DLD1 (cell line): ENCODE data around the gene ADAMTS9.

Experiments
- in situ Hi-C: cut with HindIII; loops from 2 replicates; pipeline ENCODE4 v1.10.0; 2017; ENCODE audit warnings: low sequenced_read_pairs

The ADAMTS9 gene

DNA sequence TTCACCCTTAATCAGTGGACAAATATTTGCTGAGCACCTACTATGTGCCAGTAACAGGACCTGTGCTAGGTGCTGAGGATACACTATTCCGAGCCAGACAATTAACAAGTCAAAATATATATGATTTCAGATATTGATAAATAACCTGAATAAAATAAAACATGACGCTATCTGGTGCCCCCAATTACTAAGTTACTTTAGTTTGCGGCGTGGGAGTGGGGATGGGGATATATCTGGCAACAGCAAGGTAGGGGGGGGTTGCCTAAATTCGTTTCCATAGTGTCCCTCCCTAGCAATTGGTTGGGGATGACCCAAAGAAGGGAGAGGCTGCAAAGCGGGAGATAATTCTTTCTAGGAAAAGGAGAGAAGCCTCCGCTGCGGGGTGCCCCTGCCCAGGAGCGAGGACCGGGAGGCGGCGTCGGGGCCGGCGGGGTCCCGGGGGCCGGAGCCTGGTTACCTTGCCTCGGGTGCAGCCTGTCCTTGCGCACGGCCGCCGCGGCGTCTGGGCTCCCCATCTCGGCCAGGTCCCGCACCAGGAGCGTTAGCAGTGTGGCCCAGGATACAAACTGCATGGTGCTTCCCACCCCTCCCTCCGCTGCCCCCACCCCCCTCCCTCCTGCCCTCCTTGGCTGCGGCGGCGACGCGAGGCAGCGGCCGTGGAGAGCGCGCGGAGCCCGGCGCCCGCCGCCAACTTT, 567 bp downstream of the ADAMTS9 start:
- in situ Hi-C loops = no loop called here

DNA sequence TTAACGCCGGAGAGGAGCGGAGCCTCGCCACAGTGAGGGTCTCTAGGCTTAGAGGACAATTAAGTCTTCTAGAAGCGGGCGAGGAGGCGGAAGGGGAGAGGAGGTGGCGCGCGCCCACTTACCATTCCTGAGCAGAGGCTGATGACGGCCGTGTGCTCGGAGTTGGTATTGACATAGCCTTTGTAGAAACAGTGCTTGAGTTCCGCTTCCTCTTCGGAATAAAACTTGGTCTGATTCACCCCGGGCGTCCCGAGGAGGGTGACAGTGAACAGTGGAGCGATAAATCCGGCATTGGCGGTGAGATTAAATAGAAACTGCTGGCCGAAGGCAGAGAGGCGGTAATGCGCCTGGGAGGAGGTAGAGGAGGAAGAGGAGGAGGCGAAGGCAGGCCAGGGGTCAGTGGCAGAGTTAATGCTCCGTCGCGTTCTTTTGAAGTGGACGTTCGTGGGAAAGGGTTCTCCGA, 1.3 kb downstream of the ADAMTS9 start:
- in situ Hi-C loops = no loop called here

DNA sequence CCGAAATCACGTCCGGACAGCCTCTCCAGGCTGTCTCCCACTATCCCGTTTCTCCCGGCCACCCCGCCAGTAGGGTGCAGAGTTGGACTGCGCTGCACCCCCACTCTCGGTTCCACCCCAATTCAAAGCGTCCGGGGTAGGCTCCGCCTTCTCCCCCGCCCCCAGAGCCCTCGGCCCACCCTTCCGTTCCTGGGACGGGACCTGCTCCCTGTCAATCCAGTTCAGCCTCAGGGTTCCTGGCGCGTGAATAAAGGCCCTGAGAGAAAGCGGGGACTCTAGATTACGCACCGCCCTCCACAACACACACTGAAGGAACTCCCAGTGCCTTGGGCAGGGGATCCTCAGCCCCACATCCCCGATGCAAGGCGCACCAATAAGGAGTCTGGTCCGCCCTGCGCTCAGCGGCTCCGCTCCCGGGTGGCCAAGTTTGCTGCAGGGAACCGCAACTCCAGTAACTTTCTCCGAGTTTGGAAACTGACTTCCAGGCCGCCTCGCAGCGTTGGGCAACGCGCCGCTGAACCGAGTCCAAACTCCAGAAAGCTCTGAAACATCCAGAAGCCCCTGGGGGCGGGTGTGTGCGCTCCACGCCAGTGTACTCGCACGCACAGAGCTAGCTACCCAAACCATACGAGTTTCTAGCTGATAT, 1.9 kb downstream of the ADAMTS9 start:
- in situ Hi-C loops = no loop called here

DNA sequence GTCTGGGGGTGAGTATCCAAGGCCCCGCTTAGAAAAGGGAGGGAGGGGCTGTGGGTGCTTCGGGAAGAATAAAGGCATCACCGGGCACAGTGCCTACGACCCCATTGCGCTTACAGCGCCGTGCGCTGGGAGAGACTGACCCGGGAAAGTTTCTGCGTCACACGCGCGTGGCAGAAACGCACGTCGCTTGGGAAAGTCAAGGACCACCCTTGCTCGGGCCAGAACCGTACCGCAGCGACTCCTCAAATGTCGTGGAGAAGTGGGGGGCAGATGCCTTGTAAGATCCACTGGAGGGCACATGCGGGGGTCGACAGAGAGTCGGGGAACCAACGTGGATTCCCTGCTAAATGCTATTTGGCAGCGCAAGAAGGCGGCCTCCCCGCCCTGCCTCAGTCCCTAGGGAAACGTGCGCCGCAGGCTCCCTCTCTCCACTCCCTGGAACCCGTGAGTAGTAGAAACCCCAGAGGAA, 2.4 kb downstream of the ADAMTS9 start:
- in situ Hi-C loops = no loop called here

DNA sequence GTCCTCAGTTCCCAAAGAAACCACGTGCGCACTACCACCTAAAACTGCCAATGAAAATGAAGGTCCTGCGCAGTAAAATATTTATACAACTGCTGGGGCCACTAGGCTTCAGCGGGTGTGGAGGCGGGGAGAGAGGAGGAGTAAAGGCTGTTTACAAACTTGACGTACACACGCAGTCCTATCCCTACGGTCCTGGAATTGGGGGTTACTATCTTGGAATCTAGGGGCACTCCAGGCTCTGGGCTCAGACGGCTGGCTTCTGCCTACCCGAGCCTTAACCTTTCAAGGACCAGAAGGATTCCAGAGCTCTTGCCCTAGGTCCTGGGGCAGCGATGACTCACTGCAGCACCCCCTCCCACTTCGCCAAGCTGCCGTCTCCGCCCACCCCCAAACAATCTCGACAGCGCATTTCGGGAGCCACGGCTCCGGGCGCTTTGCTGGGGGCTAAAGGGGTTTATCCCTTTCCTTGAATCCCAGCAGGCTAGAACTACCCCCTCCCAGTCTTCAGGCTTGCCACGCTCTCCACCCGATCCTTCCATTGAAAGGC, 3.0 kb downstream of the ADAMTS9 start:
- in situ Hi-C loops = no loop called here

DNA sequence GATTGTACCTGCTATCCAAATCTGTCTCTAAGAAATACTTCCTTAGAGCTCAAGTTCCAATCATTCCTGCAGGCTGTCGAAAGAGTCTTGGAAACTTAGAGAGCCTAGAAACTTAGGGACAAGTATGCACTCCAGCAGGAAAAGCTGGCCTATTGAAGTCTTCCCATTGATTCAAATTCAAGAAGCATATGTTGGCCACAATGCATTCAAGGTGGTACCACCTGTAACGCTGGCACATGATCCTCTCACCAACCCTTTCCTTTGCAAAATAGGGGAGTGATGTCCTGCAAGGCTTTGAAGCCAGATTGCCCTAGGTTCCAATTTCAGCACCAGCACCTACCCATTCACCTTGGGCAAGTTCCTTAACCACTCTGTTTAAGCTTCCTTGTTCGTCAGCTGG, 6.0 kb downstream of the ADAMTS9 start:
- in situ Hi-C loops = no loop called here

DNA sequence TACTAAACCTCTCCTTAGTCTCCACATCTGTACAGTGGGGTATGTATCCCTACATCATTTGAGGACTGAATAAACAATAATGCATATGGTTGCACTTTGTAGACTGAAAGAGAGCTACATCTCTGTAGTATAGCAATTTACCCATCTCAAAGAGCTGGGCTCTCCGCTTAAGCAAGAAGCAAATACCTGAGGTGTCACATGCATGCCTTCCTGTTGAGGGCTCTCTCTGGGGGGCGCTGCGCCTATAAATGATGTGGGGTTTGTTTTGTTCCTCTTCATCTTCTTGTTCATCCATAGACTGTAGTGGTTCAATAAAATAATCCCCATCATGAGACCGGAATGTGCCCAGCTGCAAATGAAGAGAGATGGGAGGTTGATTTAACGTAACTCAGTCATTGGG, 6.8 kb downstream of the ADAMTS9 start:
- in situ Hi-C loops = no loop called here

DNA sequence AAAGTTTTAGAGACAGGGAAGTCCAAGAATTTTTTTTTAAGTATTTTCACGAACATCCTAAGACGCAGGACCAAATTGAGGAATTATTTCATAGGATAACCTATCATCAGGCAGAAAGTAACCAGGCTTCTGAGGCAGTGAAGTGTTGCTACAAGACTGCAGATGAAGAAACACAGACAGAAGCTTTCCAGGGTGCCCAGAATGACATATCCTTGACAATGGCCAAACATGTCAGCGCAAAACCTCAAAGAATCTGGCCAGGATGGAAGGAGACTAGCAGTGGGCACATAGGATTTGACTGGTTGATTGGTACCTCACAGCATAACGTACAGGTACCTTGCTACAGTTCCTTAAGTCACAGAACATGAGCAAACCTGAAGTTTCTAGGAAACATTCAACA, 7.5 kb downstream of the ADAMTS9 start:
- in situ Hi-C loops = no loop called here

DNA sequence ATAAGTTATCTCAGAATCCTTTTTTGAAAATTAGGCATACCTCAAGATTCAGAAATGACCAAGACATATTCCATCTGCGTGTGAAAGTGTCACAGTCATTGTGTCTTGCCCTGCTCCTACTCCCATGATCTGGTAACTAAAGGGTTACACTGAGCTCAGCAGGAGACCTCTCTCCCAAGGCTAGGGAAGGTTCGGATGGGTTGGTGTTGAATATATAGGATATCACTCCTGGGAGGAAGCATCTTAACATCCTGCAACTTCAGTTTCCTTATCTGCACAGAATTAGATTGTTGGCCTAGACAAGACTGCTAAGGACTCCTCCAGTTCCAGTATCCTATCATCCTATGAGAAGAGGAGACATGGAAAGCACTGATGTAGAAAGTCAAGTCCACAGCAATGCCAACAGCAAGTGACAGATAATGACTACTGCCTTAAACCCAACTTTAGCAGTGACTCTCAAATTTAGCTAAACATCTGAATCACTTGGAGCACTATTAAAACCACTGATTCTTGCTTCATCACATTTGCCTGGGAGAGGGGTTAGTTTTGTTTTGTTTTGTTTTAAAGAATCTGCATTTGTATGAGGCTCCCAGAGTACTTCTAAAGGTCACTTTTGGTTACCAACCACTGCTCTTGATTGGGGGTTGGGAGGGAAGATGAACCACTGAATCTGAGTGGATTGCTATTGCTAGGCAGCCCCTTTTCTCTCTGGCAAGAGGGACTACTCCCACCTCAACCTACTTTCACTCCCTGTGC, 9.7 kb downstream of the ADAMTS9 start:
- in situ Hi-C loops = no loop called here

DNA sequence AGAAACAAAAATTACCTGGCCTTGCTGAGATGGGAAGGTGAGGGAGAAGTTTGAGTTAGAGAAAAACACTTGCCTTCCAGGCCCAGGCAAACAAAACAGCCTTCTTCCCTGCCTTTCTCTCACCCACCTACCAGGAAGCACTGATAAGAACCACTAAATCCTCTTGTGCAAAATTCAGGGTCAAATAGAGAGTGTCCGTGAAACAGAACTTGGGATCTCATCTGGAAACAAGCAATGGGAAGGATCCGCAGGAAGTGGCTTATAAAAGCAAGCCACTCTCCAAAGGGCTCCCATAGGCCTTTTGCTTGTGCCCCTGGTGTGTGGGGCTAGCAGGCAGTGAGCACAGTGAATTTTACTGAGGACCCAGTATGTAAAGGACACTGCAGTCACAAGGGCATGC, 11.0 kb downstream of the ADAMTS9 start:
- in situ Hi-C loops = no loop called here

DNA sequence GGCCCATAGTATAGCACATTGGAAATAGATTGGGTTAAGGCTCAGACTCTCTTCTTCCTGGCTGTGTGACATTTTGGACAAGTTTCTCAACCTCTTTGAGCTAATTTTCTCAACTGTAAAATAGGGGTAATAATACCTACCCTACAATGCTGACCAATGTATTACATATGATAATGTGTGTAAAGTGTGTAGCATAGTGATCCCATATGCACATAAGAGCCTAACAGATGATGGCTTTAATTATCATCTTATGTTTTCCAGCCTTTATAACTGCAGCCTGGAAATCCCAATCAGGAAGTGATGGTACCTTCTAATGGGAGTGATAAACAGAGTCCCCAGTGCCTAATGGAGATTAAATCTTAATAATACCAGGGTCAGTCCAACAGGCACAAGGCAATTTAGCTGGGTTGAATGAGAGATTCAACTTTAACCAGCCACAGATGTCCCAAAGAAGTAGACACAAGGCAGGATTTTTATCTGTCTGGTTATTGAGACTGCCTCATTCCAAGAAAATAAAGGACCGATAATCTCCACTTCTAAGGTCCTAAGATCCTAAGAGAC, 12.0 kb downstream of the ADAMTS9 start:
- in situ Hi-C loops = no loop called here

DNA sequence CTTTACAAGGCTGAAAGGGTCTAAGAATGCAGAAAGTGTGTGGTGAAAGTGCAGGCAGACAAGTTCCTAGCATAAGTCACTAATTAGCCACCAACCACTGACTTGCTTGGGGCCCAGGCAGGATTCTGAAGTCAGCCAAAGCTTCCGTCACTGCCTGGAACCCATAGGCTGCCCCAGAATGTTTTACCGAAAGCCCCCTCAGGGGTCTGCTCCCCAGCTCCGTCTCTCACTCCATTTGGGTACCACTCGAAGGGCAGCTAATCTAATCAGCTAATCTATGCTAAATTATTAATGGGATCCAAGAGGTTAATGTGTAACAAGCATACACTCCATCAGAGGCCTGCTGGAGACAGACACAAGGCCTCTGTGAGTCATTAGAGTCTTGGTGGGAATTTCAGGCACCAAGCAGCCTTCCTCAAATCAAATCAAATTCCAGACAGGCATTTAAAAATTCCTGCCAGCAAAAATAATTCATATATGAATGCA, 13.2 kb downstream of the ADAMTS9 start:
- in situ Hi-C loops = no loop called here

DNA sequence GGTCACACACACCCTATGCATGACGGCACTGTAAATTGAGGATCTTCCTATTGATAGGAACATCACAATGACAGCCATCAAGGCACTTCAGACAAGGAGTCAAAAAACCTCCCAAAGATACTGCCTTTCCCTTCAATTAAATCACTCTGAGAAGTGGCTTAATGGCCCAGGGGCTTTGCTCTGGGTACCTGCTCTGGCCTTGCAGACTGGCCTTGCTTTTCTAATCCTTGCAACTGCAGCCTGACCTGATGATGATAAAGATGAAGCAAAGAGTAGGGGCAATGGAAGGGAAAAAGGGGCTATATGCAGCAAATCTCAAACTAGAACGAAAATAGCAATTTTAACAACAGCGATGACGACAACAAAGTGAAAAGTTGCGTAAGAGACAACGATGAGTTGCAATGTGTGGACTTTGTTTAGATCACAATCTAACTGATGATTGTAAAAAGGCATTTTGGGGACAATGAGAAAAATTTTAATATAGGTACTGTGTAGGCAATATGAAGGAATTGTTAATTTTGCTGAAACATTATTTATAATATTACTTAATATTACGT, 14.6 kb downstream of the ADAMTS9 start:
- in situ Hi-C loops = no loop called here

DNA sequence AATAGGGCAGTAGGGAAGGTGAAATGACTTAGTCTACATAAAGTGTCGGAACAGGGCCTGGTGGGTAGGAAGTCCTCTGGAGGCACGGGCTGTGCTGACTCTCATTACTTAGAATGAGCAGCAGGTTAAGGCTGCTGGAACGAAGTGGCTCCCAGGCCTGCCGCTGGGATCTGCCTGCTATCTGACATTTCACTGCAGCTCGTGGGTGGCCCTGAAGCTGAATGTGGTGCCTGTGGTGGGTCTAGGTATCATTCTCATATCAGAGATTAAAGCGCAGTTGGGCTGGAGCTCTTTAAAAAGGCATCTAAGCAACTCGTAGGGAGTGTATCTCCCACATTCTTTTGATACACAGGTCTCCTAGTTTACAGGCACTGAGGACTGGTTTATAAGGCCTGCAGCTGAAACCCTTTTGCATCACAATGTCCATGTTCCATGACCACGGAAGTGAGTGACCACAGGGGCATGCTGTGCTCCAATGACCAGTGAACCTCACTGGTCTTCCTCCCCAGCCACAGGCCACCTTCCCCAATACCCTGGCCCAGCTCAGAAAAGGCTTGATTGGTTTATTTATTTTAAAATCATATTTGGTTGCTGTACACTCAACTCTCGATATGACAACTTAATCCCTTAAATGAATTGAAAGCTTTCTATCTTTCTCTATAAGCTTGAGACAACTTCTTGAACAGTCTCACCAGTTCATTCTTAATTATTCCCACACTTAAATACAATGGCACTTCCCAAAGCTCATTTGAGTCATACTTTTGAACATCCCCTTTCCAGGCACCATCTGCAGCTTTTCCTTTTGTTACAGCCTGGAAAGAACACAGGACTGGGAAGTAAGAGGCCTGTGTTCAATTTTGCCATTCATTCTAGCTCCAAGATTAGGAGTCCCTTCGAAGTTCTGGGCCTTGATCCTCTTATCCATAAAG, 19.0 kb downstream of the ADAMTS9 start:
- in situ Hi-C loops = no loop called here

DNA sequence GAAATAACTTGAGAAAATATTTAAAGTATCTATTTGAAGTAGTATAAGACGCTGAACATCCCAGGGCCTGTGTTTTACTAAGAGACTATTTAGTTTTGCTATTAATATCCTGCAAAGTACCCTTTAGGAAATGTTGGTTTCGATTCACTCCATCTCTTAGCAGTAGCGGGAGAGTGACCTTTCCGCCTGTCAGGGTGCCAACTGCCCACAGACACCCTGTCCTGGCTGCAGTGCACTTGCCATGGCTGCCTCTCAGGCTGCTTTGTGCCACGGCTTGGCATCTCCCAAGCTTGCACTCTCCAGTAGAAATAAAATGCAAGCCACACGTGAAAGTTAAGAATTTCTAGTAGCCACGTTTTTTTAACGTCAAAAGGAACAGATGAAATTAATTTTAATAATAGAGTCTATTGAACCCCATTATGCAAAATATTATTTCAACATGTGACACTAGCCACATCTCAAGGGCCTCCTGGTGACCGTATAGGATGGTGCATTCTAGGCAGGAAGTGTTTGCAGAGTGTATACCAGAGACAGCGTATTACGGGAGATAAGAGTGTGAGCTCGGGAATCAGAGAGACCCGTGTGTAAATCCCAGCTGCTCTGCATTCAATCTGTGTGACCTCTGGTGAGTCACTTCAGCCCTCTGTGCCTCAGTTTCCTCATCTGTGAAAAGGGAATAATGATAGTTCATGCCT, 19.8 kb downstream of the ADAMTS9 start:
- in situ Hi-C loops = no loop called here

DNA sequence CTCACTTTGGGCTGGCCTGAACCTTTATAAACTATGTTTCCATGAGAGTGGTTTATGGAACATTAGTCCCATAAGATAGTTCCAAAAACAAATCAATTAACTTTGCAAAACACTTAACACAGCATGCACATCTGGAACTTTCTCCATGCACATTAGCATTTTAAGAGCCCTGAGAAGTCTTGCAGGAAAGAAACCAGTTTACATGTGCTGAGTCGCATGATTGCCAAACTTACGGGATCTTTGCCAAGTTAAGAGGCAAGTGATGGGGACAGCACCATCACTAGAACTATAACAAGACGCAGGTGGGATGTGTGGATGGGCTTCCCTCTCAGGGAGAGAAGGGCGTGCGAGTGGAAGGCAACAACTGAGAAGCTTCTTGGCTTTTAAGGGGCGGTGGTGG, 20.7 kb downstream of the ADAMTS9 start:
- in situ Hi-C loops = no loop called here

DNA sequence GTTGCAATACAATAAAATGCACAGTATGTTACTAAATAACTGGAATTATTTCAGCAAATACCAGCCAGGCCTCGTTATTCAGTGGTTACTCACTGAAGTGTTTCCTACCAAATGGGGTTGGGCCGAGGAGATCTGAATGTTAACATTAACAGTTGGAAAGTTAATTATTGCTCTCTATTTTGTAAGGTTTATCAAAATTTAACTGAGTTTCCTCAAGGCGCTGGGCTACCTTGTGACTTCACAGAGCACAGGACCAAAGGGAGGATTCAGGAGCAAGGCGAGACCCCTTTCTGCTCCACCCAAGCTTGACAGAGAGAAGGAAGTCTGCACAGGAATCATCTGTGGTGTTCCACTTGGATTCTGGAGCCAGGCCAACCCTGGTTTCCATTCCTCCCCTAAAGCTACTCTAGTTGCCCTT, 21.6 kb downstream of the ADAMTS9 start:
- in situ Hi-C loops = no loop called here

DNA sequence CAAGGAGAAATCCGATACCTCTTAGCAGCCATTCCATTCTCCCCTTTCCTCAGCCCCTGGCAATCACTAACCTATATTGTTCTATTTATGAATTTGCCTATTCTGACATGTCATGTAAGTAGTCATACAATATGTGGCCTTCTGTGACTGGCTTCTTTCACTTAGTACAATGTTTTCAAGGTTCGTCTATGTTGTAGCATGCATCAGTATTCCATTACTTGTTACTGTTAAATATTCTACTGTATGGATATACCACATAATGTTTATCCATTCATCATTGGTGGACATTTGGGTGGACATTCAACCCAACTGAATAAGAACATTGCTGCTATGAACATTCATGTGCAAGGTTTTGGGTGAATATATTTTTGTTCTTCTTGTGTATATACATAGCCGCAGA, 23.4 kb downstream of the ADAMTS9 start:
- in situ Hi-C loops = no loop called here

DNA sequence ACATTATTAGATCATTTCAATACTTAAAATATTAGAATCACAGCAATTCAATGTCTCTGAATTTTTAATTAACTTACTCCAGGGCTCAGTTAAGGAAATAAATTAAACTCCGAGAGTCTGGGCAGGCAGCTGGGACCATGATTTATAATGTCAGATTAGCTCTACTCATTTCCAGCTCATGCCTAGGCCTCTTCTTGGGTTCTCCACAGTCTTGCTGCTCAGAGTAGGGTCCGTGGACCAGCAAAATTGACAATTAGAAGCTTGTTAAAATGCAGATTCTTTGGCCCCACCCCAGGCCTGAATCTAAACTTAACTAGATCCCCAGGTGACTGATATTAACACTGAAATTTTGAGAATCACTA, 28.2 kb downstream of the ADAMTS9 start:
- in situ Hi-C loops = no loop called here
